ENCODE data around the gene CAPN15. TPM values are rescaled to one million over a fixed set of nuclear protein-coding genes. Genes with fewer than 3 reads are reported as not detected.

The CAPN15 gene
- total RNA-seq, 2 donors from 2014 or later = 55.3 to 76.1 TPM

- no peak overlapping the region for H3K4me3 Mint-ChIP-seq
- no peak for TF ChIP-seq CTCF (conservative IDR thresholded peaks at IDR 0.05)
- 93 to 94% methylated on average over 9 of the region's 9 CpGs for WGBS, 2 experiments (ENCODE audit: insufficient coverage in 1 of 2, insufficient read length in 1 of 2)
Measured at GRCh38 chr16:593406-593805, 65.9 kb downstream of the CAPN15 start.

GRCh38 chr16:593807-594206 is 66.3 kb downstream of the CAPN15 start:
- H3K4me3 ChIP-seq (ENCODE audit: low read length) = no peak overlapping the region
- no peak for TF ChIP-seq CTCF (conservative IDR thresholded peaks at IDR 0.05)
- no peaks in the 10 kb centered on the region for H3K4me1 ChIP-seq (ENCODE audit: control insufficient read depth, insufficient read depth, low read length)
- Mint-ChIP-seq H3K9me3 (no peaks in the 10 kb centered on the region), H3K4me3 (no peak overlapping the region), H3K27me3 (ENCODE audit: insufficient read depth) (peaks cover 11% of the 10 kb centered on the region), H3K4me1 (peaks cover 7% of the 10 kb centered on the region), H3K36me3 (ENCODE audit: low read depth) (peaks cover 22% of the 10 kb centered on the region), H3K27ac (no peak overlapping the region)
- no peaks in the 10 kb centered on the region for H3K9me3 ChIP-seq (ENCODE audit: control insufficient read depth, low read length)
- 79 to 89% methylated on average over 12 to 16 of the region's 16 CpGs for WGBS, 2 experiments (ENCODE audit: insufficient coverage in 1 of 2, insufficient read length in 1 of 2)
- no peak for DNase-seq
- peaks cover under 1% of the 10 kb centered on the region for H3K36me3 ChIP-seq (ENCODE audit: control insufficient read depth, insufficient read depth, low read length)
- no peak overlapping the region for H3K27ac ChIP-seq (ENCODE audit: low read depth, low read length)
- H3K27me3 ChIP-seq (ENCODE audit: control insufficient read depth, insufficient read depth, low read length, poor library complexity, severe bottlenecking) = peaks cover 9% of the 10 kb centered on the region
- no peak overlapping the region for H3K9ac ChIP-seq (ENCODE audit: extremely low read depth, low read length, poor library complexity, severe bottlenecking)

More at GRCh38 chr16:593406-593805, 65.9 kb downstream of the CAPN15 start:
- DNase-seq = no peak
- Histone ChIP-seq H3K9me3 (ENCODE audit: control insufficient read depth, low read length) (no peaks in the 10 kb centered on the region), H3K27me3 (ENCODE audit: control insufficient read depth, insufficient read depth, low read length, poor library complexity, severe bottlenecking) (peaks cover 9% of the 10 kb centered on the region), H3K4me1 (ENCODE audit: control insufficient read depth, insufficient read depth, low read length) (no peaks in the 10 kb centered on the region), H3K9ac (ENCODE audit: extremely low read depth, low read length, poor library complexity, severe bottlenecking) (no peak overlapping the region), H3K36me3 (ENCODE audit: control insufficient read depth, insufficient read depth, low read length) (no peaks in the 10 kb centered on the region), H3K27ac (ENCODE audit: low read depth, low read length) (no peak overlapping the region), H3K4me3 (ENCODE audit: low read length) (no peak overlapping the region)
- H3K27ac Mint-ChIP-seq = no peak overlapping the region
- no peaks in the 10 kb centered on the region for H3K9me3 Mint-ChIP-seq
- peaks cover 12% of the 10 kb centered on the region for H3K27me3 Mint-ChIP-seq (ENCODE audit: insufficient read depth)
- peaks cover 18% of the 10 kb centered on the region for H3K36me3 Mint-ChIP-seq (ENCODE audit: low read depth)
- H3K4me1 Mint-ChIP-seq = peaks cover 7% of the 10 kb centered on the region

- H3K4me1 ChIP-seq (ENCODE audit: control insufficient read depth, insufficient read depth, low read length) = no peaks in the 10 kb centered on the region
- H3K4me3 Mint-ChIP-seq = no peak overlapping the region
- peaks cover 8% of the 10 kb centered on the region for H3K36me3 ChIP-seq (ENCODE audit: control insufficient read depth, insufficient read depth, low read length)
- peaks cover 2% of the 10 kb centered on the region for H3K9me3 Mint-ChIP-seq
- no peak for DNase-seq
- H3K27ac ChIP-seq (ENCODE audit: low read depth, low read length) = no peak overlapping the region
- H3K4me1 Mint-ChIP-seq = peaks cover 7% of the 10 kb centered on the region
- WGBS, 2 experiments (ENCODE audit: insufficient coverage in 1 of 2, insufficient read length in 1 of 2) = 93 to 96% methylated on average over 7 to 18 of the region's 18 CpGs
- no peak overlapping the region for H3K4me3 ChIP-seq (ENCODE audit: low read length)
- no peak overlapping the region for H3K9ac ChIP-seq (ENCODE audit: extremely low read depth, low read length, poor library complexity, severe bottlenecking)
- no peak for TF ChIP-seq CTCF (conservative IDR thresholded peaks at IDR 0.05)
- peaks cover 31% of the 10 kb centered on the region for H3K36me3 Mint-ChIP-seq (ENCODE audit: low read depth)
- H3K9me3 ChIP-seq (ENCODE audit: control insufficient read depth, low read length) = no peaks in the 10 kb centered on the region
- peaks cover 9% of the 10 kb centered on the region for H3K27me3 ChIP-seq (ENCODE audit: control insufficient read depth, insufficient read depth, low read length, poor library complexity, severe bottlenecking)
- H3K27me3 Mint-ChIP-seq (ENCODE audit: insufficient read depth) = peaks cover 11% of the 10 kb centered on the region
- H3K27ac Mint-ChIP-seq = no peak overlapping the region
Measured at GRCh38 chr16:595094-595528, 67.6 kb downstream of the CAPN15 start.

Measured in endodermal cell (in vitro differentiated cells).